Measurements from ENCODE around the gene ZNG1B. TPM values are rescaled to one million over a fixed set of nuclear protein-coding genes. Genes with fewer than 3 reads are reported as not detected.
"Not testable (repeated sequence)": the region's sequence is repeated elsewhere in the genome, so short reads cannot be mapped to it uniquely, and the experiment has no call there.

ZNG1B gene
- total RNA-seq, 2 experiments from 2014 or later, result 34.6 to 40.0 TPM

DNA sequence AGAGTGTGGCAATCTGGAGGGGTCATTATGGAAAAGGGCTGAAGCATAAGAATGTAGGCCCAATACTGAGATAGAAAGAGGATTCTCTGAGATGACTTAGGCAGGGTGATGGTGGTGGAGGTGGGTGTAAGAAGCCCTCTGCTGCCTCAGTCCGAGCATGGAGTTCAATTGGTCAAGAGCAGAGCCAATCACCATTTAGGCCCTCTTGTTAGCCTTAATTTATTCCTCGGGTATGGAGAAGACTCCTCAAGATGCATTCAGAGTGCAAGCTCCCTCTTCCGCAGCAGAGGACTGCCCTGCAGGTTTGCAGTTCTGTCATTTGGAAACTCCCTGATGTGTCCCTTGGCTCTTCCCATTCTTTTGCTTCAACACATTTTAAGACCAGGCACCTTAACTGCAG is 78.5 kb downstream of the ZNG1B start:
- H3K9me3 Mint-ChIP-seq; H3K4me1 Mint-ChIP-seq; H3K36me3 Mint-ChIP-seq (ENCODE audit: low read depth); CTCF ChIA-PET; H3K27ac Mint-ChIP-seq; H3K4me3 Mint-ChIP-seq; DNase-seq; POLR2A ChIA-PET; H3K27me3 Mint-ChIP-seq: not testable (repeated sequence)

GRCh38 chr2:113517025-113517424 is 79.5 kb downstream of the ZNG1B start:
- H3K9me3 Mint-ChIP-seq; H3K4me3 Mint-ChIP-seq; POLR2A ChIA-PET; H3K27me3 Mint-ChIP-seq; CTCF ChIA-PET; H3K27ac Mint-ChIP-seq; H3K36me3 Mint-ChIP-seq (ENCODE audit: low read depth); DNase-seq; H3K4me1 Mint-ChIP-seq: not testable (repeated sequence)

DNA sequence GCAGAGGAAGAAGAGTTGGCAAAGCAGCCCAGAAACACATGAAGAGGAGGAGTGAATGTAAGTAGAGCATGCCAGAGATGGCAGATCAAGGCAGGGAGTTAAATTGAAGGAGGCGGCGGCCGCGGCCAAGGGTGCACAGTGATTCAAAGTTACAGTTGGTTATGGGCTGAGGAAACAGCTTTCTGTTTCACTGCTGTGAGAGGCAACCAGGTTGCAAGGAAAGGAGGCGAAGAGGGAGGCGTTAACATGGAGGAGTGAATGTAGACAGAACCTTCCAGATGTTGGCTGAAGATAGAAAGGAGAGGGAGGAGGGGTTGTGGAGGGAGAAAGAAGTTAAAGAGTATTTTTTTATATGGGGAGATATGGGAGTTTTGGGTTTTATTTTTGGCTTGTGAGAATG is 83.3 kb downstream of the ZNG1B start:
- DNase-seq; H3K4me1 Mint-ChIP-seq; H3K9me3 Mint-ChIP-seq; POLR2A ChIA-PET; CTCF ChIA-PET; H3K4me3 Mint-ChIP-seq; H3K27ac Mint-ChIP-seq; H3K36me3 Mint-ChIP-seq (ENCODE audit: low read depth); H3K27me3 Mint-ChIP-seq: not testable (repeated sequence)

DNA sequence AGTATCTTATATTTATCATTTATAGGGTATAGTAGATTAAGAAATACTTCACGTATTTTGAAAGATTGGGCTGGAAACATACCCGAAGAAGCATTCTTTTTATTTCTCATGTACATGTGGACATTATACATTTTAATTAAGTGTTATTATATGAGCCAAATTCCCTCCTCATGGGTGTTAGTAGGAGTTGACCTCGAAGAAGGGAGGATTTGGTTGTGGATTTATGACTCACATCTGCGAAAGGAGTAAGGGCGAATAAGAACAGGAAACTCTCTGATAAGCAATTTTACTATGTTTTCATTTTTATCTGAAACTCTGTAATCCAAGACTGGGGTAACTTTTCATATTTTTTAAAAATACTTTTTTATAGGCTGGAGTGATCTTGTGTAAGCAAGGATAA is 84.0 kb downstream of the ZNG1B start:
- POLR2A ChIA-PET; H3K36me3 Mint-ChIP-seq (ENCODE audit: low read depth); H3K27me3 Mint-ChIP-seq; H3K27ac Mint-ChIP-seq; H3K9me3 Mint-ChIP-seq; CTCF ChIA-PET; H3K4me3 Mint-ChIP-seq; H3K4me1 Mint-ChIP-seq; DNase-seq: not testable (repeated sequence)

GRCh38 chr2:113524986-113525385 is 87.5 kb downstream of the ZNG1B start:
- CTCF ChIA-PET; H3K27me3 Mint-ChIP-seq; H3K9me3 Mint-ChIP-seq; H3K27ac Mint-ChIP-seq; POLR2A ChIA-PET; H3K36me3 Mint-ChIP-seq (ENCODE audit: low read depth); DNase-seq; H3K4me3 Mint-ChIP-seq; H3K4me1 Mint-ChIP-seq: not testable (repeated sequence)

- H3K4me3 Mint-ChIP-seq; H3K27me3 Mint-ChIP-seq; H3K27ac Mint-ChIP-seq; H3K9me3 Mint-ChIP-seq; DNase-seq; H3K36me3 Mint-ChIP-seq (ENCODE audit: low read depth); H3K4me1 Mint-ChIP-seq; POLR2A ChIA-PET: not testable (repeated sequence)
- CTCF ChIA-PET, result interaction anchor here (0.6 kb wide), 1 partner anchor 49 kb away, joined by 3 read pairs; no protein-coding TSS in a partner anchor
Observed at GRCh38 chr2:113527350-113528045, 90.0 kb downstream of the ZNG1B start.

DNA sequence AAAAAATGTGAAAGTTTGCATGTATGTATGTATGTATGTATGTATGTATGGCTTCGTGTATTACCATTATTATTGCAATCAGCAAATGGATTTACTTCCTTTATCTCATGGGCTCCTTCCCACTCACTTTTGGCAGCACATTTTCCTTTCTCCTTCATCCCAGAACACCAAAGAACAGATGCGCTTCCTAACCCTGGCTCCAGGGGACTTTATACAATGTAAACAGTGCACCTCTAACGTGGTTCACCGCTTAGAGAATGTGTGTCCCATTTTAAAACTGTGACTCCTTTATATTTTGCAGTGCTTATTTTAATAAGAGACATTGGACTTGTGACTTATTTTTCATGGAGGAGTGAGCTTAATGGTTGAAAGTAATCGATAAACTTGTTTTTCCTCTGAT is 90.6 kb downstream of the ZNG1B start:
- CTCF ChIA-PET, result interaction anchor here (0.6 kb wide), 1 partner anchor 48 kb away, joined by 3 read pairs; no protein-coding TSS in a partner anchor
- H3K27me3 Mint-ChIP-seq; H3K36me3 Mint-ChIP-seq (ENCODE audit: low read depth); H3K4me3 Mint-ChIP-seq; POLR2A ChIA-PET; H3K4me1 Mint-ChIP-seq; H3K27ac Mint-ChIP-seq; DNase-seq; H3K9me3 Mint-ChIP-seq: not testable (repeated sequence)

GRCh38 chr2:113528904-113529303 is 91.4 kb downstream of the ZNG1B start:
- H3K27ac Mint-ChIP-seq; H3K36me3 Mint-ChIP-seq (ENCODE audit: low read depth); H3K4me3 Mint-ChIP-seq; H3K9me3 Mint-ChIP-seq; H3K4me1 Mint-ChIP-seq; DNase-seq; POLR2A ChIA-PET; CTCF ChIA-PET: not testable (repeated sequence)
- H3K27me3 Mint-ChIP-seq, result peaks cover 10% of the 10 kb centered on the region

DNA sequence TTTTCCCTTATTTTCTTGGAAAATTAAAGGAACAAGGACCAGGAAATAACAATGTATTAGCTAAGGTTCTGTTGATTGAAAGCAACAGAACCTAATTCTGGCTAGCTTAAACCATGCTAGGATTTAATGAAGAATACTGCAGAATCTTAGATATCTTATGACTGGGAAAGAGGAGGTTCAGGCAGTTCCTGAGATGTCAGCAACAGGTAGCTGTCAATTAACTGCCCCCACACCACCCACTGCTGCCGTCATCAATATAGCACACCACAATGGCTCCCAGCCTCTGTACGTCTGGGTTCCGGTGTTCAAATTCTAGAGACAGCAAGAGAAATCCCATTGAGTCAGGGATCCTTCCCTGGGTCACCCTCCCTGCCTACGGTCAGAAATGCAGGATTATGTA is 95.5 kb downstream of the ZNG1B start:
- POLR2A ChIA-PET; H3K4me1 Mint-ChIP-seq; H3K4me3 Mint-ChIP-seq; H3K9me3 Mint-ChIP-seq; H3K36me3 Mint-ChIP-seq (ENCODE audit: low read depth); DNase-seq; H3K27me3 Mint-ChIP-seq; H3K27ac Mint-ChIP-seq; CTCF ChIA-PET: not testable (repeated sequence)

DNA sequence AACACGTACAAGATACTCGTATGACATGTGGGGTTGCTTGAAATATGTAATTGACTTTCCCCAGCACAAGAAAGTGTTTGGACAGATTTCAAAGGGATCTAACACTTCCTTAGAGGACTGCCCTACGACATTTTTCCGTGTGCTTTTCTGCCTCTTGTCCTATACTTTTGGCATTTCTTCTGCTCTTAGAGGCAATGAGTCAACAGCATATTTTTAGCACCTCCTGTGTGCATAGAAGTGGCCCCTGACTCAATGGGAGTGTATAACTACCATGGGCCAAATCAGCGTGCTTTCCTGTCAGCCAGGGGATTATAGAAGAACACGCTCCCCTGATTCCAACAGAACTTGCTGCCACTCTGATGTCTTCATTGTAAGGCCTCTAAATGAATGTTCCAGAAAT is 99.1 kb downstream of the ZNG1B start:
- POLR2A ChIA-PET; H3K4me1 Mint-ChIP-seq; CTCF ChIA-PET; H3K36me3 Mint-ChIP-seq (ENCODE audit: low read depth); H3K9me3 Mint-ChIP-seq; DNase-seq; H3K27ac Mint-ChIP-seq; H3K4me3 Mint-ChIP-seq: not testable (repeated sequence)
- peaks cover 15% of the 10 kb centered on the region for H3K27me3 Mint-ChIP-seq

DNA sequence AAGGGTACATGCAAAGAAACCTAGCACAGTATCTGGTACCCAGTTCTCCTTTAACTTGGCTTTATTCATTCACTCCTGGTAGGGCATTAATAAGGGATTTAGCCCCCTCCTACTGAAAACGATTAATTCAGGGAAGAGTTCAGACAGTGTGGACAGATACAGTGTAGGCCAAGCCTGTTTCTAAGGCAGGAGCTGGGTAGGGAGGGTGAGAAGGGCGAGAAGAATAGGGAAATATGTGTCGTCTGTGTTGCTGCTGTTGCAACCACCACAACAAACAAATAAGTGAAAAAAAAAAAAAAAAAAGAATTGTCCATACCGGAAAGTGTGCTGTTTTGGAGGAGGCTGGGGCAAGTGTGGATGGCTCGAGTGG is 103.3 kb downstream of the ZNG1B start:
- H3K9me3 Mint-ChIP-seq; H3K27ac Mint-ChIP-seq; H3K4me1 Mint-ChIP-seq; POLR2A ChIA-PET; DNase-seq; H3K36me3 Mint-ChIP-seq (ENCODE audit: low read depth); CTCF ChIA-PET: not testable (repeated sequence)
- Mint-ChIP-seq H3K27me3 (peaks cover 14% of the 10 kb centered on the region), H3K4me3 (peak overlapping the region; percentile 61)

DNA sequence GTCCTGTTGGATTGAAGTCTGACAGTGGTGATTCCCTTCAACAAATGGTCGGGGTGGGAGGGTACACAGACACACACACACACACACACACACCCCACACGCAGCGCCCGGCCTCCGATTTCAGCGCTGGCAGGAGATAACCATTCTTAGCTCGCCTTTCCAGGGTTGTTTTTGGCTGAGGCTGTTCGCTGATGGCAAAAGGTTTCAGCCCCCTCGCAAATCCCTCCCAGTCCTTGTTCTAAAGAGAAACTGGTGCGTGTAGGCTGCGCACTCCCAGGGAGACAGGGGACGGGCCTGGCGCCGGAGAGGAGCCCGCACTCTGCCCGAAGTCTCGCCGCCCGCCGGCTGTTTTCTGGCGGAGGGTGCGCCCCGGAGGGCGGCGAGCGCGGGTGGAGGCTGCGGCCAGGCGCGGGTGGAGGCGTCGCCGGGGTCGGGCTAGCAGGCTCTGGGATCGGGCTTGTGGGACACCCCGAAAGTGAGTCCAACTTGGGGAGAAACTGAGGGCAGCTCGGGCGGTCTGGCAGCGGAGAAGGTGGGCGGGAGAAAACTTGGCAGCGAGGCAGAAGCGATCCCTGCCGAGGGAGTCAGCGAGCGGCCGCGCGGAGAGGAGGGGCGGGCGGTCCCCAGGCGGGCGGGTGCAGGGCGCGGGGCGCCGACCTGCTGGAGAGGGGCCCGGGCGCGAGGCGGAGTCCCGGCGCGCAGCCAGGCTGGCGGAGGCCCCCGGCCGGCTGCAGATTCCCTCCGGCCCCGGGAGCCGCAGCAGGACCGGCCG is 103.9 kb downstream of the ZNG1B start:
- POLR2A ChIA-PET; H3K4me1 Mint-ChIP-seq; H3K27ac Mint-ChIP-seq; H3K9me3 Mint-ChIP-seq; CTCF ChIA-PET; H3K36me3 Mint-ChIP-seq (ENCODE audit: low read depth): not testable (repeated sequence)
- DNase-seq, result peak; percentile 9
- peak overlapping the region; percentile 61 for H3K4me3 Mint-ChIP-seq
- peaks cover 14% of the 10 kb centered on the region for H3K27me3 Mint-ChIP-seq

- H3K27me3 Mint-ChIP-seq, result peaks cover 14% of the 10 kb centered on the region
- H3K4me1 Mint-ChIP-seq; POLR2A ChIA-PET; DNase-seq; H3K27ac Mint-ChIP-seq; H3K9me3 Mint-ChIP-seq; H3K36me3 Mint-ChIP-seq (ENCODE audit: low read depth); CTCF ChIA-PET: not testable (repeated sequence)
- peak overlapping the region; percentile 52 for H3K4me3 Mint-ChIP-seq
Observed at GRCh38 chr2:113541976-113542485, 104.5 kb downstream of the ZNG1B start.

- H3K36me3 Mint-ChIP-seq (ENCODE audit: low read depth); H3K9me3 Mint-ChIP-seq; POLR2A ChIA-PET; H3K27ac Mint-ChIP-seq; H3K4me1 Mint-ChIP-seq; DNase-seq; CTCF ChIA-PET: not testable (repeated sequence)
- Mint-ChIP-seq H3K27me3 (peaks cover 14% of the 10 kb centered on the region), H3K4me3 (peak overlapping the region; percentile 52)
Observed at GRCh38 chr2:113542529-113542928, 105.0 kb downstream of the ZNG1B start.

Data from activated CD4-positive, alpha-beta T cell treated with anti-CD3 and anti-CD28 coated beads, Interleukin-2, amount 10 ng/mL, durations not matched to agents 7 days and 5 days (primary cell).